K562 (cell line): ENCODE data around the gene CLDN2. TPM values are rescaled to one million over a fixed set of nuclear protein-coding genes. Genes with fewer than 3 reads are reported as not detected.

ENCODE experiments used
- CEBPB ChIP-seq: fragments of 450-650 bp; IDR thresholded peaks from 2 replicates; pipeline ENCODE4 v1.6.1; 2016; ENCODE audit warnings: missing genetic modification characterization, missing compliant biosample characterization
- NCOA4 ChIP-seq: fragments of 450-650 bp; IDR thresholded peaks from 2 replicates; pipeline ENCODE4 v1.6.1; 2018; ENCODE audit warnings: mild to moderate bottlenecking; ENCODE audit not compliant: partially characterized antibody
- ZNF609 ChIP-seq: sonication (generic); formaldehyde crosslinking; IDR thresholded peaks from 2 replicates; pipeline ENCODE4 v1.8.1; 2023; ENCODE audit warnings: missing genetic modification reagents, mild to moderate bottlenecking, borderline replicate concordance
- polyA plus RNA-seq, 8 experiments: library from polyadenylated mRNA; depleted of rRNA in 4 of 8; stranded (reverse) in 5 of 8; unstranded in 3 of 8; fragments of >200 nt; fragmentation: Nextera tagmentation in 2 of 8; fragmentation: Illumina TruSeq in 1 of 8; extraction: Ambion mirVana in 2 of 8; extraction: Trizol in 1 of 8; gene quantifications; 2 replicates each; pipeline versions ENCODE4 v1.2.1 to v1.2.3, GENCODE V29; 2011 to 2014; ENCODE audit warnings: inconsistent platforms in 1 of 8, missing spikeins in 1 of 8
- total RNA-seq, 7 experiments: library from RNA; depleted of rRNA in 6 of 7; stranded (reverse); fragments of >200 nt in 6 of 7; fragmentation: Illumina TruSeq in 2 of 7; extraction: Trizol in 2 of 7; gene quantifications; 2 replicates each; pipeline versions ENCODE4 v1.2.1 to v1.2.3, GENCODE V29; 2011 to 2021; ENCODE audit warnings: low replicate concordance in 1 of 7
- TF ChIP-seq, protein P1 (sequence below), 2 experiments: fragments of 450-650 bp; formaldehyde crosslinking in 1 of 2; IDR thresholded peaks; 2 replicates each; pipeline versions ENCODE4 v1.4.0 to v1.6.1; 2014 to 2020; ENCODE audit warnings: mild to moderate bottlenecking in 2 of 2, borderline replicate concordance in 1 of 2, low read depth in 1 of 2

CLDN2 gene
- total and polyA plus RNA-seq, 9 of the 15 experiments (the other 6 are each of a cell fraction or from before 2014, with no cell fraction given) = not detected

GRCh38 chrX:106874075-106874474, 46.1 kb upstream of the CLDN2 start (continued):
- TF ChIP-seq, protein P1, sequence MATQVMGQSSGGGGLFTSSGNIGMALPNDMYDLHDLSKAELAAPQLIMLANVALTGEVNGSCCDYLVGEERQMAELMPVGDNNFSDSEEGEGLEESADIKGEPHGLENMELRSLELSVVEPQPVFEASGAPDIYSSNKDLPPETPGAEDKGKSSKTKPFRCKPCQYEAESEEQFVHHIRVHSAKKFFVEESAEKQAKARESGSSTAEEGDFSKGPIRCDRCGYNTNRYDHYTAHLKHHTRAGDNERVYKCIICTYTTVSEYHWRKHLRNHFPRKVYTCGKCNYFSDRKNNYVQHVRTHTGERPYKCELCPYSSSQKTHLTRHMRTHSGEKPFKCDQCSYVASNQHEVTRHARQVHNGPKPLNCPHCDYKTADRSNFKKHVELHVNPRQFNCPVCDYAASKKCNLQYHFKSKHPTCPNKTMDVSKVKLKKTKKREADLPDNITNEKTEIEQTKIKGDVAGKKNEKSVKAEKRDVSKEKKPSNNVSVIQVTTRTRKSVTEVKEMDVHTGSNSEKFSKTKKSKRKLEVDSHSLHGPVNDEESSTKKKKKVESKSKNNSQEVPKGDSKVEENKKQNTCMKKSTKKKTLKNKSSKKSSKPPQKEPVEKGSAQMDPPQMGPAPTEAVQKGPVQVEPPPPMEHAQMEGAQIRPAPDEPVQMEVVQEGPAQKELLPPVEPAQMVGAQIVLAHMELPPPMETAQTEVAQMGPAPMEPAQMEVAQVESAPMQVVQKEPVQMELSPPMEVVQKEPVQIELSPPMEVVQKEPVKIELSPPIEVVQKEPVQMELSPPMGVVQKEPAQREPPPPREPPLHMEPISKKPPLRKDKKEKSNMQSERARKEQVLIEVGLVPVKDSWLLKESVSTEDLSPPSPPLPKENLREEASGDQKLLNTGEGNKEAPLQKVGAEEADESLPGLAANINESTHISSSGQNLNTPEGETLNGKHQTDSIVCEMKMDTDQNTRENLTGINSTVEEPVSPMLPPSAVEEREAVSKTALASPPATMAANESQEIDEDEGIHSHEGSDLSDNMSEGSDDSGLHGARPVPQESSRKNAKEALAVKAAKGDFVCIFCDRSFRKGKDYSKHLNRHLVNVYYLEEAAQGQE (IDR thresholded peaks at IDR 0.05; ENCODE audit: borderline replicate concordance) = peak; percentile 13; the same call in 1 of the 2 replicates
- TF ChIP-seq, protein P1 (CRISPR knock-in tag; IDR thresholded peaks at IDR 0.05; ENCODE audit: low read depth) = no peak
- TF ChIP-seq ZNF609 (no peak), CEBPB (tag) (peak; percentile 88), NCOA4 (no peak)
